Retinal pigment epithelial cell (primary cell): ENCODE results near the gene SPECC1L.

Experiments
- DNase-seq: peaks from one replicate; pipeline ENCODE4 v3.0.0-alpha.2; 2010; ENCODE audit warnings: low read depth
- H3K4me3 ChIP-seq: 2 replicates; pipeline ENCODE4 v1.5.1; 2011; ENCODE audit warnings: mild to moderate bottlenecking, low read length, control low read depth, moderate library complexity
- TF ChIP-seq, protein P1 (sequence below): conservative IDR thresholded peaks from 2 replicates; pipeline ENCODE4 v1.5.1; 2011; ENCODE audit warnings: low read depth, low read length, control low read depth, inconsistent platforms

Gene SPECC1L

DNA sequence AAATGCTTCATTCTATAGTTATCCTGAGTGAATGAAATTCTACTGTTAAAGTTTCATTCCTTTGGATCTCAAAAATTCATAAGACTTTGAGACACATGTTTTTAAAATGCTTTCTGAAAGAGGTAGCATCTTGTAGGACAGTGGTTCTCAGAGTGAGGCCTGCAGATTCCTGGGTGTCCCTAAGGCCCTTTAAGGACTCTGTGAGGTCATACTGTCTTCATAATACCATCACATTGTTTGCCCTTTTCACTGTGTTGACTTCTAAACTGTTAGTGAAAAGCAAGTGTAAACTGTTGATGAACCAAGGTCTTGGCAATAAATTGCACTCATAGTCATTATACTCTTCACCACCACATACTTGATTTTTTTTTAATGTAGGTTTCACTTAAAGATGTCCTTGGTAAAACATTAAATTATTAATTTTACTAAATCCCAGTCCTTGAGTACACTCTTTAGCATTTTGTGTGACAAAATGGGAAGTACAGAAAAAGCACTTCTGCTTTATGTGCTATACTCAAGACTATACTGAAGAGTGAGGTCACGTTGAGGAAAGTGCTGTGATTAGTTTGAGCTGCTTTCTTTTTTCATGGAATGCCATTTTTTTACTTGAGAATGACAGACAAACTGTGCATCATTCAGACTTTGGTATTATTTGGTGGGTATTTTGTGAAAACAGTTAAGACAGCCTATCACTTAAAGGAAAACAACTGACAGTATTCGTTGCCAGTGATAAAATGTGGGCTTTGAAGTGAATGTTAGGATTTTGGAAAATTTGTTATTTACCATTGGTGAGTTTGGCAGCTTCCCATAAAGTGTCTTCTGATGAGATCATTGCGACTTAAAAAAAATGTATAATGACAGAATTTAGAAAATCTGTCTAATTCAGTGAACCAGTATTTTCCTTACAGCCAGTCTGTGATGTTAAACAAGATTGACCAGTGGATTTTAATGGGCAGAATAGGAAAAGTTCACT, 61.1 kb downstream of the SPECC1L start:
- H3K4me3 ChIP-seq = no peak overlapping the region
- TF ChIP-seq, protein P1, sequence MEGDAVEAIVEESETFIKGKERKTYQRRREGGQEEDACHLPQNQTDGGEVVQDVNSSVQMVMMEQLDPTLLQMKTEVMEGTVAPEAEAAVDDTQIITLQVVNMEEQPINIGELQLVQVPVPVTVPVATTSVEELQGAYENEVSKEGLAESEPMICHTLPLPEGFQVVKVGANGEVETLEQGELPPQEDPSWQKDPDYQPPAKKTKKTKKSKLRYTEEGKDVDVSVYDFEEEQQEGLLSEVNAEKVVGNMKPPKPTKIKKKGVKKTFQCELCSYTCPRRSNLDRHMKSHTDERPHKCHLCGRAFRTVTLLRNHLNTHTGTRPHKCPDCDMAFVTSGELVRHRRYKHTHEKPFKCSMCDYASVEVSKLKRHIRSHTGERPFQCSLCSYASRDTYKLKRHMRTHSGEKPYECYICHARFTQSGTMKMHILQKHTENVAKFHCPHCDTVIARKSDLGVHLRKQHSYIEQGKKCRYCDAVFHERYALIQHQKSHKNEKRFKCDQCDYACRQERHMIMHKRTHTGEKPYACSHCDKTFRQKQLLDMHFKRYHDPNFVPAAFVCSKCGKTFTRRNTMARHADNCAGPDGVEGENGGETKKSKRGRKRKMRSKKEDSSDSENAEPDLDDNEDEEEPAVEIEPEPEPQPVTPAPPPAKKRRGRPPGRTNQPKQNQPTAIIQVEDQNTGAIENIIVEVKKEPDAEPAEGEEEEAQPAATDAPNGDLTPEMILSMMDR = no peak
- DNase-seq = no peak

- no peak for DNase-seq
- TF ChIP-seq, protein P1 = no peak
- no peak overlapping the region for H3K4me3 ChIP-seq
Measured at GRCh38 chr22:24333301-24333700, 62.7 kb downstream of the SPECC1L start.

DNA sequence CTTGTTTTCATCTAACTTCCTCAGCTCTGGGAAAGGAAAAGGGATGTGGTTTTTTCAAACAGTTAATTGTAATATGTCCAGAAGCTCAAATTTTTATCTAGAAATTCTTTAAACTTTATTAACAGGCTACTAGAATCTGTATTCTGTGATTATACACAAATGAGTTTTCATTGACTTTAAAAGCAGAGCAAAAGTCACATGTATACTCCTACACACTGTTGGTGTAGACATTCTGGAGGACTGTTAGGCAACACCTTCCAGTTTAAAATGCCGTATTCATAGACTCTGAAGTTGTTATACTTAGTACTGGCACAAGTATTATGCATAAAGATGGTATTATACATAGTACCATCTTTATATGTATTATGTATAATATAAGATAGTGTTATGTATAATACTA, 64.9 kb downstream of the SPECC1L start:
- TF ChIP-seq, protein P1 = no peak
- no peak for DNase-seq
- no peak overlapping the region for H3K4me3 ChIP-seq

DNA sequence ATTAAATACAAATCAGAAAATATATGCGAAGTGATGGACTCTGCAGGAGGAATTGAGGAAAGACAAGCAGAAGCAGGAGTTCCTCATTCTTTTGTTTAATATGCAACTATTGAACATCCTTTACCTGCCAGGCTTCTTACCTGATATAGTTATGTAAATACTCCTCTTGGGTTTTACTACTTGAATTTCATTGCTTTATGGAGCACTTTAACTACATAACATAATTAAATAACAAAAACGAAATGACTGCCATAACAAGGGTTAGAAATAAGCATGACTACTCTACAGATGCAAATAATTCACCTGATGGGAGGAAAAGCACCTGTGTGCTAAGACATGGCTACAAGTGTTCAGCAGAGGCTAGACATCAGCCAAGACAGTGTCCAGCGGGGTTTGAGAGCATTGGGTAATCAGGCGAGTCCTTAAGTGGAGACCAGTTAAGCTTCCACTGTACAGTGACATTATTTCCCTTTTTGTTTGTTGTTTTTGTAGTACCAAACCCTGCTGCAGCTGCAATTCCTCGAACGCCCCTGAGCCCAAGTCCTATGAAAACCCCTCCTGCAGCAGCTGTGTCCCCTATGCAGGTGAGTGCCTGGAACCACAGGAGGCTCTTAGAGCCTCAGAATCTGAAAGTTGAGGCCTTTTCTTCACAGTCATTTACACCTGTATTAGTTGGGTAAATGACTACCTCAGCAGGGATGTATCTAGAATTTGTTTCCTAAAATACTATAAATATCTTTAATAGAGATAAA, 67.4 kb downstream of the SPECC1L start:
- TF ChIP-seq, protein P1 = no peak

GRCh38 chr22:24338726-24339451, 68.3 kb downstream of the SPECC1L start:
- TF ChIP-seq, protein P1 = no peak
- no peak for DNase-seq
- no peak overlapping the region for H3K4me3 ChIP-seq

More for the DNA sequence above, 67.4 kb downstream of the SPECC1L start:
- no peak for DNase-seq
- no peak overlapping the region for H3K4me3 ChIP-seq

GRCh38 chr22:24339452-24339747, 68.8 kb downstream of the SPECC1L start:
- TF ChIP-seq, protein P1 = no peak
- no peak for DNase-seq
- H3K4me3 ChIP-seq = no peak overlapping the region
